Nephron (organoid): ENCODE results near the gene PRPF8.

Experiments used
- H3K27ac Mint-ChIP-seq, 3 experiments: 2 replicates each; pipeline ENCODE4 v1.8.0; 2020; ENCODE audit warnings: mixed read lengths in 3 of 3, mild to moderate bottlenecking in 2 of 3, moderate library complexity in 1 of 3
- H3K27me3 Mint-ChIP-seq: 2 replicates; pipeline ENCODE4 v1.8.0; 2021; ENCODE audit warnings: low read depth, mild to moderate bottlenecking, moderate library complexity, mixed read lengths
- H3K36me3 Mint-ChIP-seq: 2 replicates; pipeline ENCODE4 v1.8.0; 2020; ENCODE audit warnings: low read depth, mixed read lengths
- H3K4me1 Mint-ChIP-seq: 2 replicates; pipeline ENCODE4 v1.8.0; 2020; ENCODE audit warnings: mixed read lengths
- H3K4me3 Mint-ChIP-seq, 3 experiments: 2 replicates each; pipeline ENCODE4 v1.8.0; 2020; ENCODE audit warnings: mild to moderate bottlenecking in 3 of 3, mixed read lengths in 3 of 3, moderate library complexity in 2 of 3
- H3K9me3 Mint-ChIP-seq: 2 replicates; pipeline ENCODE4 v1.8.0; 2020; ENCODE audit warnings: mixed read lengths
- TF ChIP-seq, protein P1 (sequence below), 3 experiments: fragments of 200-600 bp; sonication (generic); IDR thresholded peaks; one replicate each; pipeline ENCODE4 v1.5.0; 2021; ENCODE audit warnings: antibody characterized with exemption in 3 of 3; ENCODE audit not compliant: unreplicated experiment in 3 of 3

The PRPF8 gene

DNA sequence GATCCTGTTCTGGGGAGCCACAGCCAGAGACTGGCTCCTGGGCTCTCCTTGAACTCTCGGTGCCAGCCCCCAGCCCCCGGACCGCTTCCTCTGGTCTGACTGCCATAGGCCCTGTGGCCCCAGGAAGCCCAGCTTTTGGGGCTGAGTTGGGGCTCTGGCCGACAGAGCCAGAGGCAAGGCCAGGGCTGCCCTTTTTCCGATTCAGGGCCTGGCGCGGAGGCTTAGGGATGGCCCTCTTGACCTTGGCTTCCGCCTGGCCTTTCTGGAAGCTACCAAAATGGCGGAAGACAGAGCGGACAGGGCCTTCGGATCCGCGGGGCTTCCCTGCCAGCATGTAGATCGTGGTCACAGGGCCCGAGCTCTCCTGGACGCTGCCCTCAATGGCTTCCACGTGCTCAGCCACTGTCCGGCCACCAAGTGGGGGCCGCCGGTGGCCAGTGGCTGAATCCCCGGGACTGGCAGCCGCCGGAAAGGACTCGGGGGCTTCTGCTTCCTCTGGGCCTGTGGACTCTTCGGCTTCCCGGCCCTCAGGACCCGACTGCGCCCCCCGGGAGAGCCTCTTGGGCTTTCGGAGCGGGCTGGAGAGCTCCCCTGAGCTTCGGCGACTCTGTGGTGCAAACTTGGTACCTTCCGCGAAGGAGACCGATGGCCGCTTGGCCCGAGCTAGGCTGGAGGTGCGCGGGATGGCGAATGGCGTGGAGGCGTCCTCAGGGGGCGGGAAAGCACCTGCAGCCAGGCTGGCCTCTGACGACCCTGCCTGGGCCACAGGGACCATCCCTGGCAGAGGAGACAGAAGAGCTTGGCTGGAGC is 49.6 kb downstream of the PRPF8 start:
- no peaks in the 10 kb centered on the region for H3K9me3 Mint-ChIP-seq
- H3K36me3 Mint-ChIP-seq: no peaks in the 10 kb centered on the region
- TF ChIP-seq, protein P1, sequence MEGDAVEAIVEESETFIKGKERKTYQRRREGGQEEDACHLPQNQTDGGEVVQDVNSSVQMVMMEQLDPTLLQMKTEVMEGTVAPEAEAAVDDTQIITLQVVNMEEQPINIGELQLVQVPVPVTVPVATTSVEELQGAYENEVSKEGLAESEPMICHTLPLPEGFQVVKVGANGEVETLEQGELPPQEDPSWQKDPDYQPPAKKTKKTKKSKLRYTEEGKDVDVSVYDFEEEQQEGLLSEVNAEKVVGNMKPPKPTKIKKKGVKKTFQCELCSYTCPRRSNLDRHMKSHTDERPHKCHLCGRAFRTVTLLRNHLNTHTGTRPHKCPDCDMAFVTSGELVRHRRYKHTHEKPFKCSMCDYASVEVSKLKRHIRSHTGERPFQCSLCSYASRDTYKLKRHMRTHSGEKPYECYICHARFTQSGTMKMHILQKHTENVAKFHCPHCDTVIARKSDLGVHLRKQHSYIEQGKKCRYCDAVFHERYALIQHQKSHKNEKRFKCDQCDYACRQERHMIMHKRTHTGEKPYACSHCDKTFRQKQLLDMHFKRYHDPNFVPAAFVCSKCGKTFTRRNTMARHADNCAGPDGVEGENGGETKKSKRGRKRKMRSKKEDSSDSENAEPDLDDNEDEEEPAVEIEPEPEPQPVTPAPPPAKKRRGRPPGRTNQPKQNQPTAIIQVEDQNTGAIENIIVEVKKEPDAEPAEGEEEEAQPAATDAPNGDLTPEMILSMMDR (IDR thresholded peaks at IDR 0.05; ENCODE audit: unreplicated experiment in 3 of 3): no peak
- H3K27ac Mint-ChIP-seq: no peak overlapping the region
- H3K4me1 Mint-ChIP-seq: peaks cover 12% of the 10 kb centered on the region
- H3K4me3 Mint-ChIP-seq: no peak overlapping the region
- H3K27me3 Mint-ChIP-seq: peaks cover 28% of the 10 kb centered on the region

DNA sequence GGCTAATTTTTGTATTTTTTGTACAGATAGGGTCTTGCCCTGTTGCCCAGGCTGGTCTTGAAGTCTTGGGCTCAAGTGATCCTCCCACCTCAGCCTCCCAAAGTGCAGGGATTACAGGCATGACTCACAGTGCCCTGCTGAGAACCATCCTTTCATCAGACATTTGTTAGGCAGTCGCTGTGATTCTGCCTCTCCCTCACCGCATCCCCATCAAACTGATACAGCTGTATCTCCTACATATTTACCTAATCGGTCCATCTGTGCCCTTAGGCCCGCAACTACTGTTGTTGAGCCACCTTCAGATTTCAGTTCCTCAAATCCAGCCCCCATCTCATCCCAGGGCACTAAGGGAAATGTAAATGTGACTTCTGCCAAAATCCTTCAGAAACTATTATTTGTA is 54.0 kb downstream of the PRPF8 start:
- H3K27me3 Mint-ChIP-seq: peaks cover 58% of the 10 kb centered on the region
- peak overlapping the region in 2 of 3 experiments; percentile 15 to 18 for H3K27ac Mint-ChIP-seq
- peaks cover 20% of the 10 kb centered on the region for H3K4me1 Mint-ChIP-seq
- H3K36me3 Mint-ChIP-seq: no peaks in the 10 kb centered on the region
- H3K9me3 Mint-ChIP-seq: no peaks in the 10 kb centered on the region
- H3K4me3 Mint-ChIP-seq: peak overlapping the region; percentile 81 to 89 (median 87)
- TF ChIP-seq, protein P1 (IDR thresholded peaks at IDR 0.05; ENCODE audit: unreplicated experiment in 3 of 3): no peak

DNA sequence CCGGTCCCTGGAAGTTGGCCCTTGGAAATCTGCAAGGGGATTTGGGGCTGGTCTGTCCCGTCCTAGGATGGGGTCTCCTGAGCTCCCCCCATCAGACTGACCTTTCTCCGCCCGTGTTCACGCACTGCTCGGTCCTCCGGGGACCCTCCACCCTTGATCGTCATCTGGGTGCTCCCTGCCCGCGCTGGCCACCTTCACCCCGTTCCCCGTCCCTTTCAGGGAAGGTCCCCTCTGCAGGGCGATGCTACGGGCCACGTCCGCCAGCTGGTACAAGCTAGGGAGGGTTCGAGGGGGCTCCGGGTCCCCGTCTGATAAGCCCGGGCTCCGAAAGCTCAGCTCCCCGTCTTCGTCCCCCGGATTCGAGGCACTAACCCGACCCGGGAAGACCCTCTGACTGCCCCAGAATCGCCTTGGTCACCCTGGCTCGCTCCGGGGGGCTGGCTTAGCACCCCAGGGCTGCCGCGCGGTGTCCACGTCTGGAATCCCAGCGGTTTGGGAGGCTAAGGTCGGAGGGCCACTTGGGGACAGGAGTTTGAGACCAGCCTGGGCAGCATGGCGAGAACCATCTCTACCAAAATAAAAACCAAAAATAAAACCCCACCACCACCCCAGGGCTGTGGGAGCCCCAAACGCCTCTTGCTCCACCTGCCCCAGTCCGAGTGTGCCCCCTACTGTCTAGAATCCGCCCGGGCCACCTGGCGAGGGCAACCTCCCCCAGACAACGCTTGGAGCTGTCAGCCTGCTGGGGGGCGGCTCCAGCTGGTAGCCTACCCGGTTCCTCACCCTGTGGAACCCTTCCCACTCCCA is 55.0 kb downstream of the PRPF8 start:
- H3K9me3 Mint-ChIP-seq: no peaks in the 10 kb centered on the region
- TF ChIP-seq, protein P1 (IDR thresholded peaks at IDR 0.05; ENCODE audit: unreplicated experiment in 3 of 3): peak in 2 of 3 experiments; percentile 18 to 37

DNA sequence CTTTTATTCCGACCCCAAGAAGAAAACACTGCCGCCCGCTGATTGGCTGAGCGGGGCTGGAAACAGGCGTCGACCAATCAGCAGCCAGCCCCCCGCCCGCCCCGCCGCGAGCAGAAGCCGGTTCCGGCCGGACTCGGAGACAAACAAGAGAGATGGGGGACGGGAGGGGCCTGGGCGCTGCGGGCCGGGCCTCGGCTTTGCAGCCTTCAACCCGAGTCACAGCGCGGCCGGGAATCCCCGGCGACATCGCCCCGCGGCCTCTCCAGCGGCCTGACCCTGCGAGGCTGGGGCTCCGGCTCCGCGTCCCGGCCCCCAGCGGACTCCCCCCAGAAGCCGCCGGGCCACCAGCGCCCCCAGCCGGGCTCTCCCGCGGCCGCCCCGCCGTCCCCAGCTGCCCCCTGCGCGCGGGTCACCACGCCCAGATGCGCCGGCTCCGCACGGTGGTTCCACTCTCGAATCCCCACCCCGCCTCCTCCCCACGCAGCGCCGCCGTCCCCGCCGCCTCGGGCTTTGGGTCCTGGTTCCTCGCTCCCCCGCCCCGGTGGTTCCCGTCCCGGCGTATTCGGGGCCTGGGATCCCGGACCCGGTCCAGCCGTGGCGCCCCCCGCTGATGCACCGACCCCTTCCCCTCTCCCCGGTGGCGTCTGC is 55.7 kb downstream of the PRPF8 start:
- Mint-ChIP-seq H3K27ac (peak overlapping the region; percentile 30 to 87 (median 86)), H3K36me3 (no peaks in the 10 kb centered on the region), H3K4me1 (peaks cover 21% of the 10 kb centered on the region), H3K4me3 (peak overlapping the region; percentile 88 to 93 (median 89)), H3K9me3 (no peaks in the 10 kb centered on the region), H3K27me3 (peaks cover 64% of the 10 kb centered on the region)
- TF ChIP-seq, protein P1 (IDR thresholded peaks at IDR 0.05; ENCODE audit: unreplicated experiment in 3 of 3): peak in 1 of 3 experiments; percentile 12

More for the DNA sequence above, 55.0 kb downstream of the PRPF8 start:
- peak overlapping the region; percentile 81 to 89 (median 87) for H3K4me3 Mint-ChIP-seq
- H3K27ac Mint-ChIP-seq: peak overlapping the region; percentile 18 to 68 (median 34)
- no peaks in the 10 kb centered on the region for H3K36me3 Mint-ChIP-seq
- peaks cover 63% of the 10 kb centered on the region for H3K27me3 Mint-ChIP-seq
- H3K4me1 Mint-ChIP-seq: peaks cover 21% of the 10 kb centered on the region

DNA sequence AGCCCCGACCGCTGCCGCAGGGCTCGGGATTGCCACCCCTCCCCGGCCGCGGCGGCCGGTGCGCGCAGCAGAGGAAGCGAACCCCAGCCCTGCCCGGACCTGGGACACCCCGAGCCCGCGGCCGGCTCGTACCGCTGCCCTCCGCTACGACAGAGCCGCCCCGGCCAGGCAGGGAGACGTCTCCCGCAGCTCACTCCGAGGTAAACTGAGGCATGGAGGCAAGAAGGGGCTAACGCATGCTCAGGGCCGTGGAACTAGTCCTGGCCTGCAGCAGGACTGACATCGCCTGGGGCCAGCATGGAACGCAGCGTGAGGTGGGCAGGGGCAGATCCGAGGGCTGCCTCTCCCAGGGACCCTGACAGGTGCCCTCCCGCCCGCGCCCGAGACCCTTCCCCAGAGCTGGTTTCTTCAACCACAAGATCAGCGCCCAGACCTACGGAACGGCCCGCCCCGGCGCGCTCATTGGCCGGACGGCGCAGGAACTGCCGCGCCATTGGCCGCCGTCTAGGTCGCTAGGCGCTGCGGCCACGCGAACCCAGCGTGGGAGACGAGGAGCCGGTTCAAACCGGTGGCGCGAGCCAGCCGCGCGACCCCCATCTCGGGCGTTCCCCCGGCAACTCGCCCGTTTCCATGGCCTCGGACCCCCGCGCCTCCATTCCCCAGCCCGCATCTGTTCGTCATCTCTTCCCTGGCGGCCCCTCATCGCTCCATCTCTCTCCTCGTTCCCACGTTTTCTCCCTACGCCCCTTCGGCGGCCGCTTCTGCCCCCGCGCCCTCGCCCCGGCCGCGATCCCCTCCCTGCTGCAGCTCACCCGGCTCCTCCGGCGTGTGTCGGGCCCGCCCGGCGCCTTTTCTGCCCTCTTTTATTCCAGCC is 56.4 kb downstream of the PRPF8 start, which contains the start of gene SLC43A2:
Gene SLC43A2, minus strand, starts transcription at position 853 of the 874 bp plus-strand sequence. CDS start 960 bp downstream, outside the sequence.
- peak within 1 kb of the TSS; percentile 30 to 87 (median 86) for H3K27ac Mint-ChIP-seq
- TF ChIP-seq, protein P1 (IDR thresholded peaks at IDR 0.05; ENCODE audit: unreplicated experiment in 3 of 3): no peak
- no peaks in the 10 kb centered on the region for H3K36me3 Mint-ChIP-seq
- no peaks in the 10 kb centered on the region for H3K9me3 Mint-ChIP-seq
- H3K27me3 Mint-ChIP-seq: peaks cover 64% of the 10 kb centered on the region
- peaks cover 21% of the 10 kb centered on the region for H3K4me1 Mint-ChIP-seq
- H3K4me3 Mint-ChIP-seq: peak within 1 kb of the TSS; percentile 88 to 93 (median 89)
